HG03469 (cell line): Measurements from ENCODE around the gene HEPACAM.

Experiments
- ATAC-seq: cut with Tn5 transposase; IDR thresholded peaks from one replicate; pipeline ENCODE4 v1.9.1; 2021; ENCODE audit warnings: mild to moderate bottlenecking, moderate library complexity, moderate number of reproducible peaks; ENCODE audit not compliant: unreplicated experiment

The HEPACAM gene

GRCh38 chr11:124886476-124886875 lies 49.4 kb downstream of the HEPACAM start:
- no peak for ATAC-seq

- ATAC-seq: no peak
Observed at GRCh38 chr11:124884869-124885479, 50.9 kb downstream of the HEPACAM start.

- ATAC-seq: no peak
Observed at GRCh38 chr11:124884340-124884739, 51.5 kb downstream of the HEPACAM start.

GRCh38 chr11:124882339-124883071 lies 53.3 kb downstream of the HEPACAM start:
- no peak for ATAC-seq

GRCh38 chr11:124880958-124881357 lies 54.9 kb downstream of the HEPACAM start:
- no peak for ATAC-seq

- no peak for ATAC-seq
Observed at GRCh38 chr11:124880290-124880611, 55.6 kb downstream of the HEPACAM start.

- no peak for ATAC-seq
Observed at GRCh38 chr11:124879493-124880289, 56.2 kb downstream of the HEPACAM start.

GRCh38 chr11:124878759-124879492 lies 56.9 kb downstream of the HEPACAM start:
- ATAC-seq: no peak

GRCh38 chr11:124877910-124878758 lies 57.7 kb downstream of the HEPACAM start:
- no peak for ATAC-seq

- ATAC-seq: no peak
Observed at GRCh38 chr11:124877631-124877909, 58.3 kb downstream of the HEPACAM start.

- ATAC-seq: no peak
Observed at GRCh38 chr11:124876818-124877630, 58.8 kb downstream of the HEPACAM start.

- ATAC-seq: peak; percentile 86
Observed at GRCh38 chr11:124875943-124876817, 59.7 kb downstream of the HEPACAM start.

GRCh38 chr11:124875401-124875800 lies 60.4 kb downstream of the HEPACAM start:
- no peak for ATAC-seq

GRCh38 chr11:124874571-124875255 lies 61.1 kb downstream of the HEPACAM start:
- no peak for ATAC-seq

- ATAC-seq: no peak
Observed at GRCh38 chr11:124873951-124874350, 61.9 kb downstream of the HEPACAM start.

GRCh38 chr11:124872741-124873140 lies 63.1 kb downstream of the HEPACAM start:
- no peak for ATAC-seq

GRCh38 chr11:124872280-124872679 lies 63.6 kb downstream of the HEPACAM start:
- ATAC-seq: no peak

GRCh38 chr11:124870430-124870829 lies 65.4 kb downstream of the HEPACAM start:
- ATAC-seq: no peak
